T-helper 1 cell (primary cell): ENCODE results near the gene PAK1.

Experiments
- DNase-seq, 5 donors: peaks; one replicate each; pipeline ENCODE4 v3.0.0-alpha.2; 2012 to 2020

Gene PAK1

GRCh38 chr11:77370217-77370616 is 103.7 kb downstream of the PAK1 start:
- no peak for DNase-seq

DNA sequence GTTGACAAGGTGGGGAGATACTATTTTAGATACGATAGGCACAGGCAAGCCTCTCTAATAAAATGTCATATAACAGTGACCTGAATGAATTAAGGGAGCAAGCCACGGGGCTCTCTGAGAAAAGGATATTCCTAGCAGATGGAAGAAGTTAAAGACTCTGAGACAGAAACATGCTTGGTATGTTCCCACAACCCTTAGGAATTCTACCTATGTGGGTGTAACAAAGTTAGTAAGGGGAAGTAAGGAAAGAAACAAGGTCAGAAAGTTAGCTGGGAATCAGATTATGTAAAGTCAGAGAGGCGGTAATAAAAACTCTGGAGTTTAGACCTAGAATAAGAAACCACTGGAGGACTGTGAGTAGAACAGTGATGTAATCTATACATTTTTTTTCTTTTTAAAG is 112.7 kb downstream of the PAK1 start:
- DNase-seq: no peak

DNA sequence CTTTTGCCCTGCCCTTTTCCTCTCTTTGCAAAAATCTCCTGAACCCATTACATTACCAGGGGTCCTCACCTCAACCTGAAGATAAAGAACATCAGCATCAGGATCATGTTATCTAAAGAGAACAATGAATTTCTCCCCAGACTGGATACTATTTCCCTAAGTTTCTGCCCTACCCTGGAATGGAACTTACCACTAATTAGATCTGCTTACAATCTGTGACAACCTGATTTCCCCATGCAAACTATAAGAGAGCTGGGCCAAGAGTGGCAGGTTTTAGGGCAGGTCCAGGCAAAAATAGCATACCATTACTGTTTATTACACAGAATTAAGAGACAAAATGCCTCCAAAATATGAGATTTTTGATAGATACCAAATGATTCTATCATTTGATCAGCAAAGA is 114.4 kb downstream of the PAK1 start:
- no peak for DNase-seq

DNA sequence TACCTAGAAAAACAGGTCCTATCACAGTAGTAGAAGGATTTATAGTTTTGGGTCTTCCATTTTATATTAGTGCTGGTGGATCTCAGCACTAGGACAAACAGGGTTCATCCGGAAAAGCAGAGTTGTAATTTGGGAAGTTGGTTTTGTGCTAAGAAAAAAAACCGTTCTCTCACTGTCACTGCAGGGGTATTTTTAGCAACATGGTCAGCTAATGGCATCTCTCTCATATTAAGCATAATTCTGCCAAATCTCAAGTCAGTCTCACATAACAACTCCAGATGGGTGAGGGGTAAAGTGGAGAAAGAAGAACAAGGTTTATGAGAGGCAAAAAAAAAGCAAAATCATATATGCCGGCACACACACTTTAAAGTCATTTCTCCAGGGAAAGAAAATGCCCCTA is 120.8 kb downstream of the PAK1 start:
- DNase-seq: no peak

GRCh38 chr11:77351281-77351886 is 122.5 kb downstream of the PAK1 start:
- DNase-seq: no peak

- DNase-seq: no peak
Measured at GRCh38 chr11:77347948-77348347, 125.9 kb downstream of the PAK1 start.

GRCh38 chr11:77346906-77347603 is 126.8 kb downstream of the PAK1 start:
- no peak for DNase-seq

GRCh38 chr11:77345621-77346020 is 128.3 kb downstream of the PAK1 start:
- DNase-seq: no peak

- no peak for DNase-seq
Measured at GRCh38 chr11:77340501-77340900, 133.4 kb downstream of the PAK1 start.

- no peak for DNase-seq
Measured at GRCh38 chr11:77332259-77332658, 141.6 kb downstream of the PAK1 start.

GRCh38 chr11:77325159-77325558 is 148.7 kb downstream of the PAK1 start:
- no peak for DNase-seq

GRCh38 chr11:77324508-77324907 is 149.4 kb downstream of the PAK1 start:
- no peak for DNase-seq

DNA sequence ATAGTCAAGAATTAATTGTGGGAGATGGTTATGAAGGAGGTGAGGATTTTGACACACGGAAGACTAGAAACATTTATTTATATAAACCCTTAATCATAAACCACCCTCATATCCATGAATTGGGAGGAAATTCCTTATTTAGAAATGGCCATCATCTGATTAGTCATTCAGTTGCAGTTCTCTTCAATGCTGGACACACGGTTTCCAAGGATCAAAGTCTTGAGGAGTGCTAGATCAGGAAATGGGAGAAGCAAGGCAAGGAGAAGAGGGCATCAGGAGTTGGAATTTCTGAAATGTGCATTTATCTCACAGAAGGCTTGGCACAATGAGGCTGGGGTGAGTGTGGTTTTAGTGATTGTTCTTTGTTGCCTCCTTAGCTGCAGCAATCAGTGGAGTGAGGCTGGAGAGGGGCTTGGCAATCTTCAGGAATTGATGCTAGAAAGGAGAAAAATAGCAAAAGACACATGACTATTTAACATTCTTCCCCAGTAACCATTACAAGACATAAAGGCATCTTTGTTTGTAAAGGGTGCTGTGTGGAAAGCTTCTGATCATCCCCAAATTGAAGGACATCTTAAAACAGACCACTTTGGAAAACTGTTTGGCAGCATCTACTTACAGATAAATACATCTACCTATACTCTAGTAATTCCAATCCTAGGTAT is 150.8 kb downstream of the PAK1 start:
- no peak for DNase-seq

DNA sequence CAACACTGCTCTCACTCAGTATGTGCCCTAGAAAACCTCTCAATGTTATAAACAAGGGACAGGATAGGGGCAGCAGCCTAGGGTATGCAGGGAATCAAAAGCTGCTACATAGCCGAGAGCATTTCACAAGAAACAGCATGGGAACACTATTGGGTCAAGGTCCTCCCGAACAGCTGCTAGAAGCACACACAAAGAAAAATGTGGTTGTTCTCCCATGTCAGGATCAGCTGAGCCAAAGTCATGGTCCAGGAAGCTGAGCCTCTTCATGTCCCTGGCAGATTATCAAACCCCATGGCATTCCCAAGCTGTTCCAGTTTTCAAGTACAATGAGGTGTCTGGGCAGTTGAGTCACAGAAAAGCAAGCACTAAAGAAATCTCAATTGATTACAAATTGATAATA is 151.4 kb downstream of the PAK1 start:
- no peak for DNase-seq

- DNase-seq: no peak
Measured at GRCh38 chr11:77320351-77320750, 153.5 kb downstream of the PAK1 start.

DNA sequence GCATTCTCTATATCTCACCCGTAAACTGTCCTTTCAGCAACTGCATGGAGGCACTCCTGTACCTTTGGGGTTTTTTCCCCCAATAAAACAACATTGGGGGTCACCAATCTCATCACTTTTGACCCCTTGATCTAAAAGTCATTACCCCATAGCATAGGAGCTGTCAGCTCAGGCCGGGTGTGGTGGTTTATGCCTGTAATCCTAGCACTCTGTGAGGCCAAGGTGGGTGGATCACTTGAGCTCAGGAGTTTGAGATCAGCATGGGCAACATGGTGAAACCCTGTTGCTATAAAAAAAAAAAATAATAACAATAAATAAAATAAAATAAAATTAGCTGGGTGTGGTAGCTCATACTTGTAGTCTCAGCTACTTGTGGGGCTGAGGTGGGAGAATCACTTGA is 155.3 kb downstream of the PAK1 start:
- DNase-seq: no peak

DNA sequence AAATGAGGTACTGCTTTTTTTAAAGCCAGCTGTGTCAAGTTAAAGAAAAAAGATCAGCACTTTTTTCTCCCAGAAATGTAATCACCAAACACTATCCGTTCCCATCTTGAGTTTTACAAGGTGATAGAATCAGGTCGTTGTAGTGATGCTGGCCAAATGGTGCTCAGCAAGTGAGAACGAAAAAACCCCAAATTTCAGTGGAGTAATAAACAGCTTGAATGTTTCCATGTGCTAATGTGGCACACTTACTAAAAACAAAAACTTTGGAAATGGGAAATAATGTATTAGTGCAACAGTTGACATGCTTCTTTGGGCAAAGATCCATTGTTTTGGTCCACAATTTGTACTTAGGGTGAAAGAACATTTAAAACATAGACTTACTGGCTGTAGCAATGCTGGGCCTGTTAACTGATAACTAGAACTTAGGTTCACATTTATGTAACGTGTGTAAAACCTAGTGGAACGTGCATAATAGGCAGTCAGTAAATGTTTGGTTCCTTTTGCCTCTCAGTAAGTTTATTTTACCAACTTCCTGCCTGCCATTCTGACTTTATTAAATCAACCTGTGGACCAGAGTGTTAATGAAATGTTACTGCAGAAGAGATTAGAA is 157.1 kb downstream of the PAK1 start:
- DNase-seq: no peak

GRCh38 chr11:77312107-77312506 is 161.8 kb downstream of the PAK1 start:
- no peak for DNase-seq

DNA sequence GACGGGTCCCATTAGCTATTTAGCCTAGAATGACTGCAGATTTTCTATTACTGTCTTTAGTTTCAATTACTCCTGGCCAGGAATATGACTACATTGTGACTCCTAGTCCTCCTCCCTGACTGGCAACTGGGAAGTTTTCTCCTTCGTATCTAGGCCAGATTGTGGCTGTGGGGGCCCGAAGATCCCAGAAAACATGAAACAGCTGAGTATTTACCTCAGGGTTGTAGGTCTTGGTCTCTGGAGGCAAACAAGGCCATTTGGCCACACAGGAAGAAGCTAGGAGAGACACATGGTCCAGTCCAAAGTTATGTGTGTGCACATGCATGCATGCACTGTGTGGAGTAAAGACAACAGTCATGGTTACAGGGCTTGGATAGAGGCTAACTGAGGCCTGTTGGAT is 162.2 kb downstream of the PAK1 start:
- no peak for DNase-seq

DNA sequence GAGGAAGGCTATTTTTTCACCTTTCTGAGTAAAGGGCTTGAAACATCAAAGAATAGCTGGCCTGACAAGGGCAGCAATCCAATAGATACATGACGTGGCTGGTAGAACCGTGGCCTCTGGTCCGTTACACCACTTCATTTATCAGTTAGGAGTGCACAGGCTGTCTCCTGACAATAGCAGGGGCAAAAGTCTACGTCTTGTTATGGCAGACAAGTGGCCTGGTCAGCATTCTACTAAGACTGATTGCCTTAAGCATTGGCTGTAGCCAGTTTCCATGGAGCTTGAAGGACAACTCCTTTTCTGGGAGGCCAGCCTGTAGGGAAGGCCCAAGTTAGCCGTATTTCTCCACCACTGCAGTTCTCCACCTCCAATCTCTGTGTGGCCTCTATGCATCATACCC is 163.2 kb downstream of the PAK1 start:
- no peak for DNase-seq

DNA sequence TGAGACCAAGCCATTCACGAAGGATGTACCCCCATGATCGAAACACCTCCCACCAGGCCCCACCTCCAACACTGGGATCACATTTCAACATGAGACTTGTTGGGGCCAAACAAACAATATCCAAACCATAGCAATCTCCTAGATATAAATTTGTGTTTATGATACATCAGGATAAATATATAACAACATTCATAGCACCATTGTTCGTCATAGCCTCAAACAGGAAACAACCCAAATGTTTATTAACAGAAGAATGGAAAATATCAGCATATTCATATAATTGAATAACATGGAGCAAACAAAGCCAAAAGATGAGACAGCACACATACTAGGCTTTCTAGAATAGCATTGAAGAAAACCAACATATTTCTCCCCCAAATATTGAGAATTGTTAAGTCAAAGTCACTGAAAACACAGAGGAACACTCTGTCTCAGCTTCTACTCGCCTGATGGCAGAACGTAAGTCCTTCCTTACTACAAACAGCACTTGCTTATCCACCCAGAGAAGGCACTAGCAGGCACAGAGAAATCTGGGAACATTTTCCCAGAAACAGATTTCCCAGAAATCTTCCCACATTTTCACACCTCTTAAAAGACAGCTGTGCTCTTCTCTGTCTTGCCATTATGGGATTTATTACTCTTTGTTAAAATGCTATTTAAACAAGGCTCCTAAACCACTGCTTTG is 164.4 kb downstream of the PAK1 start:
- DNase-seq: no peak

- no peak for DNase-seq
Measured at GRCh38 chr11:77308838-77309237, 165.1 kb downstream of the PAK1 start.

DNA sequence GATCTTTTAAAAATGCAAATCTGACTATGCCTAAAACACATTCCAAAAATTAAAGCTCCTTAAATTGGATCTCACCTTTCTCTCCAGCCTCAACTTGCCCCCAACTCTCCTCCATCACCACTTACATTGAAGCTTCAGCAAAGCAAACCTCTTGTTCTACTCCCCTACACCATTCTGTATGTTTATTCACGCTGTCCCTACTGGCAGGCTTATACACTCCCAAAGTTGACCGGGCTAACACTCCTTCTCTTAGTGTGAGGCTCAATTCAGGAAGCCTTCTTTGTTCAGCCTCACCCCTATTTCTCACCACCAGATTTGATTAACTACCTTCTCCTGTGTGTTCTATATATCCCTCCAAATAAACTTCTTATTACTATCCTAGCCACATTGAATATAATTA is 170.6 kb downstream of the PAK1 start:
- DNase-seq: no peak
